Lower lobe of right lung (tissue), 2 donors: ENCODE data around the gene LPP. TPM values are rescaled to one million over a fixed set of nuclear protein-coding genes. Genes with fewer than 3 reads are reported as not detected.

Source experiments
- ATAC-seq, 2 donors: fragments of 200-7000 bp; cut with Tn5 transposase; one replicate each; pipeline ENCODE4 v1.9.1; 2020 to 2022; ENCODE audit warnings: mild to moderate bottlenecking in 2 of 2, moderate library complexity in 2 of 2
- DNase-seq: peaks from one replicate; pipeline ENCODE4 v3.0.0-alpha.2; 2020
- H3K27ac ChIP-seq: fragments of 200-600 bp; one replicate; pipeline ENCODE4 v1.8.0; 2022
- H3K27me3 ChIP-seq: fragments of 200-600 bp; one replicate; pipeline ENCODE4 v1.8.0; 2022; ENCODE audit warnings: low read depth
- H3K36me3 ChIP-seq: fragments of 200-600 bp; one replicate; pipeline ENCODE4 v1.8.0; 2022; ENCODE audit warnings: mild to moderate bottlenecking
- H3K4me1 ChIP-seq: fragments of 200-600 bp; one replicate; pipeline ENCODE4 v1.8.0; 2022
- H3K4me3 ChIP-seq: fragments of 200-600 bp; one replicate; pipeline ENCODE4 v1.8.0; 2022; ENCODE audit warnings: mild to moderate bottlenecking
- H3K9me3 ChIP-seq: fragments of 200-600 bp; one replicate; pipeline ENCODE4 v1.8.0; 2022
- intact Hi-C: fragments of 100-400 bp; cut with DNase I; formaldehyde crosslinking; loops from one replicate; pipeline ENCODE4 v1.11.0; 2022
- total RNA-seq: library from RNA; stranded (reverse); fragmentation: NEBNext Ultra II Directional; extraction: Animal tissue kit (Norgen Biotek cat#: 25700); gene quantifications from one replicate; pipeline ENCODE4 v1.2.1, GENCODE V29; 2021
- TF ChIP-seq, protein P1 (sequence below): fragments of 200-600 bp; IDR thresholded peaks from one replicate; pipeline ENCODE4 v1.8.0; 2022; ENCODE audit warnings: antibody characterized with exemption, mild to moderate bottlenecking
- donor health status: DM: no; HTN: yes; CAD: no; lungs with severe emphysema.

Gene LPP
- total RNA-seq, 1 donor from 2014 or later = 180 TPM

DNA sequence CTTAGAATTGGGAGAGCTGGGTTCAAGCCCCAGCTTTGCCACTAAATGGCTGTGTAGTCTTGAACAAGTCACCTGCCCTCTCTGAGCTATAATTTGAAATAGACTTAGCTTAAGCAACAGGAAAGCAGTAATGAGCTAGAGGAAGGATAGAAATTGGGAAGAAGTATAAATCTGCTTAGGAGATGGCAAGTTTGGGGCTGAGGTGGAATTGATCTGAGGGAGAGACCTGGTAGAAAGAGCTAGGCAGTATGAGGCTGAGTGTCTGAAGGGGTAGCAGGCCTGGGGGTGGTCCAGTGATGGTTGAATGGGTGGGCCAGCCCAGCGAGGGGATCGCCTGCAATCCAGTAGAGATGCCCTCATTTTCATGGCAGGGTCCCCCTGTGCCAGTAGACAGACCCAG, 22.9 kb downstream of the LPP start:
- no peak for ATAC-seq
- H3K4me1 ChIP-seq = peaks cover 60% of the 10 kb centered on the region
- no peak for DNase-seq
- intact Hi-C loops = no loop called here
- H3K9me3 ChIP-seq = no peaks in the 10 kb centered on the region
- H3K27me3 ChIP-seq = no peaks in the 10 kb centered on the region
- TF ChIP-seq, protein P1, sequence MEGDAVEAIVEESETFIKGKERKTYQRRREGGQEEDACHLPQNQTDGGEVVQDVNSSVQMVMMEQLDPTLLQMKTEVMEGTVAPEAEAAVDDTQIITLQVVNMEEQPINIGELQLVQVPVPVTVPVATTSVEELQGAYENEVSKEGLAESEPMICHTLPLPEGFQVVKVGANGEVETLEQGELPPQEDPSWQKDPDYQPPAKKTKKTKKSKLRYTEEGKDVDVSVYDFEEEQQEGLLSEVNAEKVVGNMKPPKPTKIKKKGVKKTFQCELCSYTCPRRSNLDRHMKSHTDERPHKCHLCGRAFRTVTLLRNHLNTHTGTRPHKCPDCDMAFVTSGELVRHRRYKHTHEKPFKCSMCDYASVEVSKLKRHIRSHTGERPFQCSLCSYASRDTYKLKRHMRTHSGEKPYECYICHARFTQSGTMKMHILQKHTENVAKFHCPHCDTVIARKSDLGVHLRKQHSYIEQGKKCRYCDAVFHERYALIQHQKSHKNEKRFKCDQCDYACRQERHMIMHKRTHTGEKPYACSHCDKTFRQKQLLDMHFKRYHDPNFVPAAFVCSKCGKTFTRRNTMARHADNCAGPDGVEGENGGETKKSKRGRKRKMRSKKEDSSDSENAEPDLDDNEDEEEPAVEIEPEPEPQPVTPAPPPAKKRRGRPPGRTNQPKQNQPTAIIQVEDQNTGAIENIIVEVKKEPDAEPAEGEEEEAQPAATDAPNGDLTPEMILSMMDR = no peak
- no peak overlapping the region for H3K27ac ChIP-seq
- H3K36me3 ChIP-seq = peaks cover 15% of the 10 kb centered on the region
- no peak overlapping the region for H3K4me3 ChIP-seq

DNA sequence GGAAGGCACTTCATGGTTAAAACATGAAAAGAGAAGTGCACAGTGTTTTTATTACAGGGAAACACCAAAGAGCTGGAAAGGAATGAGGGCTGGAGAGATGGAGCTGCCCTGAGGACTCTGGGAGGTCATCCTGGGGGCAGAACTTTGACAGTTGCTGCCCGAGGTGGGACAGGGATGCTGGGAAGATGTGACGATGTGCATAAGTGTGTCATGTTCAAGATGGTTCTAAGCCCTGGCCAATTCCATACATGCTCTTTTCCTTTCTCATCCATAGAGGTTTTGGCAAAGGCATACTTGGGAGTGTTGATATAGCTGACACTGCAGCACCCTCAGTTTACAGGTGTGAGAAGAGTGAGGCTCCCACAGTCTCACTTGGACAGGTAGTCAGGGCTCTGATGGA, 23.8 kb downstream of the LPP start:
- Histone ChIP-seq H3K9me3 (no peaks in the 10 kb centered on the region), H3K27ac (no peak overlapping the region), H3K4me1 (peaks cover 56% of the 10 kb centered on the region), H3K27me3 (no peaks in the 10 kb centered on the region), H3K36me3 (peaks cover 16% of the 10 kb centered on the region), H3K4me3 (no peak overlapping the region)
- TF ChIP-seq, protein P1 = no peak
- DNase-seq (no peak), ATAC-seq (no peak)
- intact Hi-C loops = no loop called here

DNA sequence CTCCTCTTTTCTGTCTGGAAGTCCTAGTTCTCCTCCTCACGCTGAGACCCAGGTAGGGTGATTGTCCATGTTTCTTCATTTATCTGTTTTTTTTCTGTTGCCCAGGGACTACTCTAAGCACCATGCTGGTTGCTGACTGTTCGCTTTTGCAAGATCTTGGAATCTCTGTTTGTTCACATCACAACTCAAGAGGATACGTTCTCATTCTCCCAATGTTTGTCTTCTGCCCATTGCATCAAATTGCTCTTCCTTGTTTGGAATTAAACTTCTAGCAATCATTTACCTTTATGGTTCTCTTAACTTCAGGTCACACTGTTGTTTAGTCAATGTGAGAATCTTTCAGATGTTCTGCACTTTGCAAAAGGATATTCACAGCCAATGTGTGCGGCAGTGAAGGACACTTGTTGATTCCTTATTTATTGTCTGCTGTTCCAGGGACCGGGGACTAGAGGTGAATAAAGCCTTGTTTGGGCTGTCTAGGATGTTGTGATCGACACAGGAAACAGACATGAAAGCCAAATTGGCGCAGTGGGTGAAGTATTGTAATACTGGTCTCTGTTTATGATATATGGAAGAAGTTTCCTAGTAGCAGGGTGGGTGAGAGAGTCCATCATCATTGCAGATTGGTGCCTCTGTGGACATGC, 24.5 kb downstream of the LPP start:
- Histone ChIP-seq H3K27ac (peak overlapping the region; percentile 59), H3K36me3 (peaks cover 16% of the 10 kb centered on the region), H3K9me3 (no peaks in the 10 kb centered on the region), H3K4me1 (peaks cover 56% of the 10 kb centered on the region), H3K4me3 (no peak overlapping the region), H3K27me3 (no peaks in the 10 kb centered on the region)
- intact Hi-C loops = no loop called here
- ATAC-seq (no peak), DNase-seq (no peak)
- TF ChIP-seq, protein P1 = no peak

DNA sequence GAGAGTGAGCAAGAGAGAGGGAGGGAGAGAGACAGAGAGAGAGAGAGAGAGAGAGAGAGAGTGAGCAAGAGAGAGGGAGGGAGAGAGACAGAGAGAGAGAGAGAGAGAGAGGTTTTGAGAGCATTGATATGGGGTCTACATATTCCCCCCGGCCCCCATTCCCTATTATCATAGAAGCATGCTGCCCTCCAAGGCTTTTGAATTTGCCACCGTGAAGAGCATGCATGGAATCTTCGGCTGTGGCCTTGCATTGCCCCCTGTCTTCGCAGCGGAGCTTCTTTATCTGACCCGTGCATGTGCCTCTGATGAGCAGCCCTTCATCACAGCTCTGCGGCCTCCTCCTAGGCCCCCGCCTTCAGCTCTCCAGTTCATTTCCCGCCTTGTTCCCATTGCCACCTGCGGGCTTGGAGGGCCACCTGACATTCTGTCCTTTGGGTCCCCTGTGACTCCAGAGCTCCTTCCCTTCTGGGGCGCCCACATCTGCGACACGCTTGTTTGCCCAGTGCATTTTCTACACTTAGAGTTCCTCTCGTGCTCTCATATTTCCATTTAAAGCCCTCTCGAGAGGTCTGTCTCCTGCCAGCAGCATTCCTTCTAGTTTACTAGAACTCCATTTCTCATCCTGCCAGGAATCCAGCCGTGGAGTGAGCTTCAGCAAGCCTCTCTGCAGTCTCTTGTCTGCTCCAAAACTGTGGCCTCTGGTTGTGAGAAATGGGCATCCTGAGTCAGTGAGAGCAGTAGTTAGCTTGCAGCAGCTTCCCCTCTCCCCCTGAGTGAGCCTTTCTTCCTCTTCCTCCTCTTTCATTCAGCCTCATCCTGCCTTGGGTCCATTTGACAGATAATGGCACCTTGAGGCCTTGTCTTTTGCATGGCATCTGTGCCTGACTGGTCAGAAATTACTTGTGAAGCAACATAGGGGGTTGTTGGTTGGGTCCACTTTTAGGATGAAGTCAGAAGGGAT, 25.3 kb downstream of the LPP start:
- DNase-seq (peak; percentile 79), ATAC-seq (peak; percentile 90 to 96)
- Histone ChIP-seq H3K36me3 (peaks cover 11% of the 10 kb centered on the region), H3K4me3 (no peak overlapping the region), H3K9me3 (no peaks in the 10 kb centered on the region), H3K27ac (peak overlapping the region; percentile 59), H3K27me3 (no peaks in the 10 kb centered on the region), H3K4me1 (peaks cover 56% of the 10 kb centered on the region)
- intact Hi-C loops = no loop called here
- TF ChIP-seq, protein P1 = no peak

DNA sequence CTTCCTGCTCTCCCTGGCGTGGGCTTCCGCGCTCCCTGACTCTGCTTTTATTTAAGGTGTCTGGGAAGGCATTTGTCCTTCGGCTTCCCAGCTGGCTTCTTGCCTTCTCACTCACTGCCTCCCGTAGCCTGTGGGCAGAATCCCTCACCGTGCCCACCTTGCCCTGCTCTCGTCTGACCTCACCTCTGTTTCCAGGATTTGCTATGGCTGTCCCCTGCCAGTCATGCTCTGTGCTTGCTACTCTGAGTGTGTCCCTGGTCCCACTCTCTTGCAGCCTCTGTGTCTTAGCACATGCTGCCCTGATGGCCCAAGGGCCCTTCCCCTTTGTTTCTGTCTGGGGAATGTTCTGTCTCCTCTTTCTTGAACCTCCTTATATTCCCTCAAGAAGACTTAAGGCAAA, 26.2 kb downstream of the LPP start:
- Histone ChIP-seq H3K4me1 (peaks cover 48% of the 10 kb centered on the region), H3K27ac (peak overlapping the region; percentile 59), H3K4me3 (no peak overlapping the region), H3K36me3 (peaks cover 11% of the 10 kb centered on the region), H3K27me3 (no peaks in the 10 kb centered on the region), H3K9me3 (no peaks in the 10 kb centered on the region)
- intact Hi-C loops = no loop called here
- TF ChIP-seq, protein P1 = no peak
- DNase-seq = no peak
- peak in 1 of 2 donors; percentile 13 for ATAC-seq
